Trophoblast cell (in vitro differentiated cells and primary cell): ENCODE measurements around the gene CASP7.

Experiments
- DNase-seq, 2 donors: peaks; one replicate each; pipeline ENCODE4 v3.0.0-alpha.2; 2016
- H2AFZ ChIP-seq: 2 replicates; pipeline ENCODE4 v1.6.1; 2013; ENCODE audit warnings: low read length, moderate library complexity, mild to moderate bottlenecking; ENCODE audit not compliant: insufficient read depth, poor library complexity
- H2AK5ac ChIP-seq: 2 replicates; pipeline ENCODE4 v1.6.1; 2013; ENCODE audit warnings: mild to moderate bottlenecking, low read length
- H2BK120ac ChIP-seq: 2 replicates; pipeline ENCODE4 v1.6.1; 2013; ENCODE audit warnings: low read length, mild to moderate bottlenecking, moderate library complexity; ENCODE audit not compliant: insufficient read depth, poor library complexity
- H2BK12ac ChIP-seq: 2 replicates; pipeline ENCODE4 v1.6.1; 2013; ENCODE audit warnings: mild to moderate bottlenecking, low read length, moderate library complexity
- H2BK5ac ChIP-seq: 2 replicates; pipeline ENCODE4 v1.6.1; 2013; ENCODE audit warnings: low read length, low read depth, moderate library complexity, mild to moderate bottlenecking; ENCODE audit not compliant: poor library complexity
- H3K14ac ChIP-seq: 2 replicates; pipeline ENCODE4 v1.6.1; 2013; ENCODE audit warnings: mild to moderate bottlenecking, low read length
- H3K18ac ChIP-seq: 2 replicates; pipeline ENCODE4 v1.6.1; 2013; ENCODE audit warnings: mild to moderate bottlenecking, low read length
- H3K23ac ChIP-seq: 2 replicates; pipeline ENCODE4 v1.6.1; 2013; ENCODE audit warnings: low read length
- H3K27ac ChIP-seq: 2 replicates; pipeline ENCODE4 v1.5.1; 2013; ENCODE audit warnings: low read depth, mild to moderate bottlenecking, inconsistent platforms, low read length, moderate library complexity
- H3K27me3 ChIP-seq: 2 replicates; pipeline ENCODE4 v1.6.1; 2013; ENCODE audit warnings: inconsistent platforms, mild to moderate bottlenecking, low read length, moderate library complexity; ENCODE audit not compliant: insufficient read depth
- H3K36me3 ChIP-seq, 2 experiments: 1 replicate in 1 of 2; 2 replicates in 1 of 2; pipeline ENCODE4 v1.6.1; 2013; ENCODE audit warnings: low read length in 2 of 2, mild to moderate bottlenecking in 2 of 2, moderate library complexity in 1 of 2; ENCODE audit not compliant: insufficient read depth in 2 of 2, control insufficient read depth in 1 of 2
- H3K4ac ChIP-seq: 2 replicates; pipeline ENCODE4 v1.6.1; 2013; ENCODE audit warnings: low read depth, mild to moderate bottlenecking, low read length, moderate library complexity
- H3K4me1 ChIP-seq, 2 experiments: 1 replicate in 1 of 2; 2 replicates in 1 of 2; pipeline ENCODE4 v1.6.1; 2013; ENCODE audit warnings: low read length in 2 of 2, mild to moderate bottlenecking in 2 of 2, moderate library complexity in 1 of 2; ENCODE audit not compliant: insufficient read depth in 2 of 2, control insufficient read depth in 1 of 2
- H3K4me2 ChIP-seq: 2 replicates; pipeline ENCODE4 v1.6.1; 2013; ENCODE audit warnings: inconsistent platforms, mild to moderate bottlenecking, low read length, moderate library complexity
- H3K4me3 ChIP-seq: 2 replicates; pipeline ENCODE4 v1.5.1; 2013; ENCODE audit warnings: mild to moderate bottlenecking, low read depth, low read length, inconsistent platforms
- H3K79me1 ChIP-seq: one replicate; pipeline ENCODE4 v1.6.1; 2013; ENCODE audit warnings: low read length
- H3K79me2 ChIP-seq: 2 replicates; pipeline ENCODE4 v1.6.1; 2013; ENCODE audit warnings: low read length, mild to moderate bottlenecking; ENCODE audit not compliant: control insufficient read depth, insufficient read depth, poor library complexity
- H3K9ac ChIP-seq: 2 replicates; pipeline ENCODE4 v1.6.1; 2013; ENCODE audit warnings: mild to moderate bottlenecking, low read length
- H3K9me3 ChIP-seq: 2 replicates; pipeline ENCODE4 v1.6.1; 2013; ENCODE audit warnings: low read depth, mild to moderate bottlenecking, control low read depth, inconsistent platforms, low read length; ENCODE audit not compliant: insufficient read depth
- H4K12ac ChIP-seq: 2 replicates; pipeline ENCODE4 v1.6.1; 2013; ENCODE audit warnings: low read depth, mild to moderate bottlenecking, low read length, moderate library complexity
- H4K8ac ChIP-seq: 2 replicates; pipeline ENCODE4 v1.6.1; 2013; ENCODE audit warnings: low read depth, mild to moderate bottlenecking, low read length, moderate library complexity
- H4K91ac ChIP-seq: one replicate; pipeline ENCODE4 v1.6.1; 2013; ENCODE audit warnings: low read depth, mild to moderate bottlenecking, low read length, moderate library complexity
- WGBS: extraction: QIAGEN DNeasy Blood & Tissue Kit; methylation state at CpG from one replicate; pipeline ENCODE4 v1.1.7; 2013; ENCODE audit warnings: missing lambda C conversion rate; ENCODE audit not compliant: insufficient read length, insufficient coverage; ENCODE audit errors: extremely low coverage; 5-methylcytosine and 5-hydroxymethylcytosine counted together

Gene CASP7

DNA sequence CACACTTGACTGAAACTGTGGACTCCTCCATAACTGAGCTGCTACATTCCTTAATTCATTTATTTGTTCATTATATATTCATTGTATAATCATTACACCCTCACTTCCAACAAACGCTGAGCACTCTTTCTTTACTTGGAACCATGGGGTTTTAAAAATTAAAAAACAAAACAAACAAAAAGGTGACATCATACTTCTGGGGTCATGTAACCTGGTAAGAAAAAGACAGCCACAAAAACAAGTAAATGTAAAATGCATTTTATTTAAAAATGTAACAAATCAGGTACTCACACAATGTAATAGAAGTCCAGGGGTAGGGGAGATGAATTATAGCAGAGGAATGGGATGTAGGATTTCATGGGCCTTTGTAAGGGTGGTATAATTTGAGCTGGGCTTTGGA, 96.8 kb downstream of the CASP7 start:
- WGBS: no CpG with 5 or more reads among the region's 1 CpG
- H2BK120ac ChIP-seq: no peak overlapping the region
- no peak overlapping the region for H3K4me3 ChIP-seq
- no peak overlapping the region for H4K8ac ChIP-seq
- no peaks in the 10 kb centered on the region for H3K27me3 ChIP-seq
- H2BK12ac ChIP-seq: no peak overlapping the region
- H3K9me3 ChIP-seq: no peaks in the 10 kb centered on the region
- H3K4me2 ChIP-seq: no peak overlapping the region
- no peak overlapping the region for H2BK5ac ChIP-seq
- H4K91ac ChIP-seq: no peak overlapping the region
- H2AFZ ChIP-seq: no peak overlapping the region
- H3K4me1 ChIP-seq: no peaks in the 10 kb centered on the region
- H3K9ac ChIP-seq: no peak overlapping the region
- H3K23ac ChIP-seq: no peak overlapping the region
- no peak overlapping the region for H3K4ac ChIP-seq
- DNase-seq: no peak
- H3K18ac ChIP-seq: no peak overlapping the region
- H3K79me2 ChIP-seq: no peaks in the 10 kb centered on the region
- H2AK5ac ChIP-seq: no peak overlapping the region
- no peaks in the 10 kb centered on the region for H3K36me3 ChIP-seq
- no peaks in the 10 kb centered on the region for H3K79me1 ChIP-seq
- H3K27ac ChIP-seq: no peak overlapping the region
- no peak overlapping the region for H3K14ac ChIP-seq
- H4K12ac ChIP-seq: no peak overlapping the region
